Measurements from ENCODE around the gene RUNX1.

- no peak for TF ChIP-seq FOXM1 (IDR thresholded peaks at IDR 0.05; ENCODE audit: borderline replicate concordance)
- no peak for TF ChIP-seq ARNT (IDR thresholded peaks at IDR 0.05)
- no peak for TF ChIP-seq FOXA1 (IDR thresholded peaks at IDR 0.05)
- TF ChIP-seq BHLHE40 (IDR thresholded peaks at IDR 0.05; ENCODE audit: borderline replicate concordance): no peak
- TF ChIP-seq SUZ12 (IDR thresholded peaks at IDR 0.05): no peak
- no peak for TF ChIP-seq FOXK2 (IDR thresholded peaks at IDR 0.05)
- TF ChIP-seq ELF4 (IDR thresholded peaks at IDR 0.05): no peak
These were observed 34.1 kb upstream of the RUNX1 start for GRCh38 chr21:35083246-35083645.

Measured in HEK293T (cell line).